ENCODE results near the gene ZBTB9. TPM values are rescaled to one million over a fixed set of nuclear protein-coding genes. Genes with fewer than 3 reads are reported as not detected.

ZBTB9 gene
- 4.3 and 4.6 TPM in 2 replicates for total RNA-seq

- peak; percentile 59 for DNase-seq (ENCODE audit: low read depth)
- TF ChIP-seq CTCF (conservative IDR thresholded peaks at IDR 0.05; ENCODE audit: low read depth, low read length), result no peak
- peak within 1 kb of the TSS; percentile 86 for H3K4me3 ChIP-seq (ENCODE audit: low read depth, low read length)
Observed at GRCh38 chr6:33454009-33454946, at the start of gene ZBTB9. ZBTB9 (plus strand) TSS chr6:33454576; CDS start chr6:33455101, 525 bp downstream.

GRCh38 chr6:33404884-33405283 lies 49.5 kb upstream of the ZBTB9 start:
- DNase-seq (ENCODE audit: low read depth), result no peak
- H3K4me3 ChIP-seq (ENCODE audit: low read depth, low read length), result no peak overlapping the region
- no peak for TF ChIP-seq CTCF (conservative IDR thresholded peaks at IDR 0.05; ENCODE audit: low read depth, low read length)

- no peak for TF ChIP-seq CTCF (conservative IDR thresholded peaks at IDR 0.05; ENCODE audit: low read depth, low read length)
- DNase-seq (ENCODE audit: low read depth), result no peak
- H3K4me3 ChIP-seq (ENCODE audit: low read depth, low read length), result no peak overlapping the region
Observed at GRCh38 chr6:33405386-33405940, 48.9 kb upstream of the ZBTB9 start.

- no peak for DNase-seq (ENCODE audit: low read depth)
- H3K4me3 ChIP-seq (ENCODE audit: low read depth, low read length), result no peak overlapping the region
- TF ChIP-seq CTCF (conservative IDR thresholded peaks at IDR 0.05; ENCODE audit: low read depth, low read length), result no peak
Observed at GRCh38 chr6:33406126-33406525, 48.2 kb upstream of the ZBTB9 start.

- no peak overlapping the region for H3K4me3 ChIP-seq (ENCODE audit: low read depth, low read length)
- no peak for DNase-seq (ENCODE audit: low read depth)
- peak; percentile 65 for TF ChIP-seq CTCF (conservative IDR thresholded peaks at IDR 0.05; ENCODE audit: low read depth, low read length)
Observed at GRCh38 chr6:33407132-33407718, 47.2 kb upstream of the ZBTB9 start.

- peak overlapping the region; percentile 83 for H3K4me3 ChIP-seq (ENCODE audit: low read depth, low read length)
- DNase-seq (ENCODE audit: low read depth), result no peak
- no peak for TF ChIP-seq CTCF (conservative IDR thresholded peaks at IDR 0.05; ENCODE audit: low read depth, low read length)
Observed at GRCh38 chr6:33410050-33410710, 44.2 kb upstream of the ZBTB9 start.
